Activated effector memory CD4-positive, alpha-beta T cell treated with anti-CD3 and anti-CD28 coated beads, Interleukin-2, amount 50 U/mL, for 16 hours (primary cell): Measurements from ENCODE around the gene POLR1D.
A peak's percentile ranks its signal among the peaks of the same experiment; 100 is the strongest.

Experiments used
- DNase-seq: peaks from one replicate; pipeline ENCODE4 v3.0.0-alpha.2; 2020

Gene POLR1D, protein sequence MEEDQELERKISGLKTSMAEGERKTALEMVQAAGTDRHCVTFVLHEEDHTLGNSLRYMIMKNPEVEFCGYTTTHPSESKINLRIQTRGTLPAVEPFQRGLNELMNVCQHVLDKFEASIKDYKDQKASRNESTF

GRCh38 chr13:27621366-27622101, at the start of gene POLR1D:
Gene POLR1D (plus strand): TSS chr13:27621892. CDS start chr13:27621984, 92 bp downstream.
- peak; percentile 94 for DNase-seq

DNA sequence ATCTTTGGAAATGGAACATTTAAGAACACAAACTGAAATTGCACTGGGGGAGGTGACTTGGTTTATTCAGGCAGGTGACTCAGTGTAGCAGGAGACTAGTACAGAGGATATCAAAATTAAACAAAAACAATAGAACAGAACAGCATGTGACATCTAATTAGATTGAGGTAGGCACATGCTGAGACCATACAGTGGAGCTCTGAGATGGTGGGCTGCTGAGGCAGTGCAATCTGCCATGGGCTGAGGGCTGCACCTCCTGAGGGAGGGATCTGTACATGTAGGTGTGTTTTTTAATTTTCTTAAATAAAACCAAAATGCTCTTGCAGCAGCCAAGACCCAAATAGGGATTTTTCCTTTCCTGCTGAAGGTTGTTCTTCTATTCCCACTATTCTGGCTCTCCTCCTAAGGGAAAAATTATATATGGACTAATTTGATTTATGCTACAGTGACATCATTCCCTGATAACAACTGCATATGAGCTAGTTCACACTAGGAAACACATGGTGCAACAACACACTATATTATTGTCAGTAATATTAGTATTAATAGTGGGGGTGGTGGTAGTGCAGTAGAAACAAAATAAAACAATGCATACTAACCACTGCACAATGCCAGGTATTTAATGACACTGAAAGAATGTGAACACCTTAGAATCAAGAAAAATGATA, 49.3 kb upstream of the POLR1D start:
- DNase-seq, result no peak

DNA sequence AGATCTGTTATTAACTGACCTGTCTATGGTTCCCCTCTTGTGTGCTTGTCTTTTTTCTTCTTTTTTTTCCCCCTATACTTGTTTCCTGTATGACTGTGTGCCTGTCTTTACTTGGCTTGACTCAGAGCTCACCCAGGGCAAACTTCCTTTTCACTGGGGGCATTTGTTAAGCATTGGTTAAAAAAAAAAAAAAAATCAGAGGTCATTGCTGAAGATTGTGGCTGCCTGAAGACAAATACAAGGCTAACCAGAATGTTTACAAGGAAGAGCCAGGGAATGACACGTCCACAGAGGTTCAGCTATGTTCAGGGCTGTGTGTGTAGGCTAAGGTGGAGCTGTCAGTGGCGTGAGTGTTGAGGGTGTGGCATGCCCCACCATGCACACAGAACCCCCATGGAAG, 48.4 kb upstream of the POLR1D start:
- DNase-seq, result no peak

GRCh38 chr13:27574661-27575060, 47.0 kb upstream of the POLR1D start:
- no peak for DNase-seq

DNA sequence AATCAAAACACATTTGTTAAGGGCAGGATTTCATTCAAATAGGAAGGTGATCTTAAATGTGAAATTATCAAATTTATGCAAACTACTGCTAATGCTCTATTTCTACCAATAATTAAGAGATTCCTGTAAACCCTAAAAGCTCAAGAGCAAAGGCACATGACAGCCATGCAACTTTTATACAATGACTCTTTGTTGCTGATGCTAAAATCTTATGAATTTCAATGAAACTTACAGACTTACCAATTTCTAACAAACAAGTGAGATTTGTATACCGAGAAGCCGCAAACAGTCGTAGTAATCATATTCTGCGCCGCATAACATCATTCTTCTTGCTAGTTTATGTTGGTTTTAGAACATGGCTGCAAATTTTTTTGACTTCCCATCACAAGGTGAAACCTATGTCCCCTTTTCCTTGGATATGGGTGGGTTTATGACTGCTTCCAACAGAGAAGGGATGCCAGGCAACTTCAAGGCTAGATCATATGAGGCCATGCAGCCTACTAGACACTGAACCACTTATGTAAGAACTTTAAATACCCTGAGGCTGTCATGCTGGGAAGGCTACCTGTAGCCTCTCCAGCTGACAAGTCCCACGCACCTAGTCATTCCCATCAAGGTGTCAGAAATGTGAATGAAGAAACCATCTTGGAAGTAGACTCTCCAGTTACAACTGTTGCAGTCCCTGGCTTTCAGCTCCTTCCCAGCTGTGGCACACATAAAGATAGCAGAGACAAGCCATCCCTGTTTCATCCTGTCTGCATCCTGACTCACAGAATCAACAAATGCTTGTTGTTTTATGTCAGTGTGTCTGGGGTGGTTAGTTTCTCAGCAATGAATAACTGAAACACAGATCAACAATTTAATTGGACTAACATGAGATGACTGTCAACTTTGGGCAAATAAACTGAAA, 43.3 kb upstream of the POLR1D start:
- no peak for DNase-seq

DNA sequence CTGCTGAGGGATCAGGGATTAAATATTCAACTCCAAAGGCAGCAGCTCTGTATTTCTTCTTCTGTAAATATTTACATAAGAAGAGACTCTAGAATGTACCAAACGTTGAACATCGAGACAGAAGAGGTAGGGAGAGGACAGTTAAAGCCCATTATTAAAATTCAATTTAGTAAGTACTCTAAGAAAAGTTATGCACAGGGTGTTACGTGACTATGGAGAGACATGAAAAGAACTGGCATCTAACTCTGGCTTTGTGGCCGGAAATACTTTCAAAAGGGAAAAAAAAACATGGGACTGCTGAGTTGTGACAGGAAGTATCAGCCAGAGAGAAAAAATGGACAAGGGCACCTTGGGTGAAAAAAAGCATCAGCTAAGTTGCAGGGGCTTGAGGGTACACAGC, 38.0 kb upstream of the POLR1D start:
- no peak for DNase-seq

DNA sequence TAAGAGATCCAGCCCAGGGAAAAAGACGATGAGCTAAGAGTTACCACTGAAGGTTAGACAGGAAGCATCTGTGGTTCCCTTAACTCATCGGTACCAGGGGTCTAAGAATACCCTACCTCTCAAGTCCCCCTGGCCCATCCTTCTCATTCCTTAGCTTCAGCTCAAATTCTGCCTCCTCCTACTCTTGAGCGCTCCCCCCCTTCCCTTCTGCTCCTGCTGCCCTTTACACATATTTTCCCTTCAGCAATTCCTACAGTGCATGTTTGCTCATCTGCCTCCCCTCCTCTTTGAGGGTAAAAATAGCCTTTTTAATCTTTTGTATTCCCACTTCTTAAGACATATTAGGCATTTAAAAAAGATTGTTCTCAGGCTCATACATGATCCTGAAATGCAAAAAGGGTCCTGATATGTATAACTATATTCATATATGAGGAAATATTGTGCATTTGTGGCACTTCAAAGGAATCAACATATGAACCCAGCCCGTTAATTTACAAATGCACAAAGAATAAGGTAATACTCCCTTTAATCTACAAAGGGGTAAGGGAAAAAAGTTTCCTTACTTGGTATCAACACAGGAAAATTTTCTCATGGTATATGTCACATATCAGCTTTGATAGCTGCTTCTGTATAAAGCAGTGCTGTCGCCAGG, 34.5 kb upstream of the POLR1D start:
- no peak for DNase-seq

DNA sequence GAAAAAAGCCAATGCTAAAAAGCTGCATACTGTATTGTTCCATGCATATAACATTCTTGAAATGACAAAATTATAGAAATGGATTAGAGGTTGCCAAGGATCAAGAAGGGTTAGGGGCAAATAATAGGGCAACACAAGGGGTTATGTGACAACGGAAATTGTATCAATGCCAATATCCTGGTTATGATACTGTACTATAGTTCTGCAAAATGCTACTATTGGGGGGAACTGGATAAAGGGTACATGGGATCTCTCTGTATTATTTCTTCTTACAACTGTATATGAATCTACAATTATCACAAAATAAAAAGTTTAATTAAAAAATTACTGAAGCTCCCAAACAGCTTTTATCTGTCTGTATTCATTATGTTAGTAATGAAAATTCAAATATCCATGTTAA, 33.3 kb upstream of the POLR1D start:
- no peak for DNase-seq

DNA sequence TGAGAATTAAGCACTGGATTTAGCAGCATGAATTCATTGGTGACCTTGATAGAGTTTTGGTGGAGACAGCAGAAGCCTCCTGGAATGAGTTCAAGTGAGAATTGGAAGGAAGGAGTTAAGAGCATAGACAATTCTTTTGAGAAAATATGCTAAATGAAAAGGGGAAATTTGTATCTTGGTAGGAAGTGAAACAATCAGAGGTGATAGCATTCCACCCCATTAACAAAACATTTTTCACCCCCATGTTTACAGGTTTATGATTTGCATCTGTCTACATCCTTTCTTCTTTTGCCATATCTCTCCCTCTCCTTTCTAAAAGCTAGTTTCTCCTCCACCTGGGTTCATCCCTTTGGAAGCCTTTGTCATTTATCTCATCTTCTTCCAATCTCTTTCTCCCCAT, 28.8 kb upstream of the POLR1D start:
- DNase-seq, result no peak

DNA sequence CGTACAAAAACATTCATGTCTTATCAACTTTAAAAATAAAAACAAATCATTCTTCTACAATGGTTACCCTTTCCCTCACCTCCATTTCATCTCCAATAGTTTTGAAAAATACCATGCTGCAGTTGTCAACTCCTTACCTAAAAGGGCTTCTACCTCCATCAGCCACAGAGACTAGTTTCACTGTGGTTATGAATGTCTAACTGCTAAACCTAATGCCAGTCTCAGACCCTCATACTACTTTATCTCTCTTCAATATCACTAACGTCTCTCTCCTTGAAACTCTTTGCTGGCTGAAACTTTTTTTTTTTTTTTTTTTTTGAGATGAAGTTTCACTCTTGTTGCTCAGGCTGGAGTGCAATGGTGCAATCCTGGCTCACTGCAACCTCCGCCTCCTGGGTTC, 28.4 kb upstream of the POLR1D start:
- no peak for DNase-seq

GRCh38 chr13:27595055-27595811, 26.5 kb upstream of the POLR1D start:
- no peak for DNase-seq

GRCh38 chr13:27599096-27599495, 22.6 kb upstream of the POLR1D start:
- DNase-seq, result no peak

- DNase-seq, result no peak
Measured at GRCh38 chr13:27599845-27600553, 21.7 kb upstream of the POLR1D start.

GRCh38 chr13:27600711-27601110, 21.0 kb upstream of the POLR1D start:
- DNase-seq, result no peak

GRCh38 chr13:27601208-27601607, 20.5 kb upstream of the POLR1D start:
- DNase-seq, result no peak

DNA sequence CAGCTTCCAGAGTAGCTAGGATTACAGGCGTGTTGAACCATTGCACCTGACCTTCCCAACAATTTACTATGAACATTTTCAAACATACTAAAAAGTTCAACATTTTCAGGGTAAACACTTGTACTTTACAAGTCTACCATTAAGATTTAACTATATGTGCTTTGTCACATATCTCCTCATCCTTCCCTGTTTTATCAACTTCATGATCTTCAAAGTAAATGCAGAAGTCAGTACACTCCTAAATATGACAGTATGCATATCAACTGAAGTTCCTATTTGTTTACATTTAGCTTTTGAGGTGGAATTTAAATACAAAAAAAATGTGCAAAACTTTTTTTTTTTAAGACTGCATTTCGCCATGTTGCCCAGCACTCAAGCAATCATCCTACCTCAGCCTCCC, 19.9 kb upstream of the POLR1D start:
- DNase-seq, result no peak

GRCh38 chr13:27605099-27605498, 16.6 kb upstream of the POLR1D start:
- no peak for DNase-seq

GRCh38 chr13:27605610-27606200, 16.0 kb upstream of the POLR1D start:
- DNase-seq, result no peak

DNA sequence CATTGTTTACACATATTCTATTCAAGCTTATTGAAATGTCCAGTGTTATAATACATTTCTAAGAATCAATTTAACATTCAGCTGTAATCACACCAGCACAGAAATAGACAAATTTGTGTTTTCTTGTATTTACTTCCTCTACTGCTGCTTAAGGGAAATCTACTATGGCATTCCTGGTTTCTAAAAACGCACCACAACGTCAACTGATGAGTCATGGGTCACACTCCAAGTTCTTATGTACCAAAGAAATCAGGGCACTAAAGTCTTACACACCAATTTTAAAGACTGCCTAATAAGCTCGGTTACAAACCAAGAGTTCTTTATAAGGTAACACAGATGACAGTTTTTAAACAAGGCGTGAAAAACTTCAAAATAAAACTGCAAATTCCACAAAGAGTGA, 14.6 kb upstream of the POLR1D start:
- no peak for DNase-seq

- DNase-seq, result no peak
Measured at GRCh38 chr13:27613628-27614027, 8.1 kb upstream of the POLR1D start.

GRCh38 chr13:27617881-27618321, 3.8 kb upstream of the POLR1D start:
- no peak for DNase-seq
